Body of pancreas (tissue), 4 donors: ENCODE measurements around the gene UNC93A.

Source experiments
- POLR2A ChIP-seq, 3 donors: fragments of 450-650 bp; IDR thresholded peaks; one replicate each; pipeline ENCODE4 v1.6.1; 2016; ENCODE audit warnings: antibody characterized with exemption in 3 of 3, mild to moderate bottlenecking in 2 of 3
- TF ChIP-seq, protein P1 (sequence below), 7 experiments: fragments of 450-650 bp in 4 of 7; fragments of 200-600 bp in 3 of 7; sonication (generic) in 3 of 7; IDR thresholded peaks; one replicate each; pipeline ENCODE4 v1.5.1; 2016 to 2019; ENCODE audit warnings: antibody characterized with exemption in 7 of 7

DNA sequence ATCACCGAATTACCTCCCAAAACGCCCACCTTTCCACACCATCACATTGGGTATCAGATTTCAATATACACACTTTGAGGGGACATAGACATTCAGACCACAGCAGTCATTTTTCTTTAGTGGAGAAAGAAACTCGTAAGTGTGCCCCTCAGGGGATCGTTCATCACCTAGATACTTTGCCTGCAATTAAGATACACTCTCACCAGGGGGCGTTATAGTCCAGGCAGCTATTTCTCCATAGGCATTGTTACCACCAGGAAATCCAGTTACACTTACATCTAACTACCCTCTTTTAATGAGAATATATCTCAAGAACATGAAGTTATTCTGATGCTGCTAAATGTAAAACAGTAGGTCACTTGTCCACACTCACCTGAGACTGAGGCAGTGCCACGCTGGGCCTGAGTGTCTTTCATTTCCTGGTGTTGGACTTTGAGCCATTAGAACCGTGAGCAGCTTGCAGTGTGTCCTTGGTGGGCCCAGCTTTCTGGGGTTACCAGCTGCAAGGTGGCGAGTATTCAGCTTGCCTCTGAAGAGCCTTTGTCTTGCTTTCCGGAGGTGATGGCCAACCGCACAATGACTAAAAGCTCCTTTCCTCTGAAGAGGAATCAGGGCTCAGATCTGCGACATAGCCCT, 35.1 kb upstream of the UNC93A start:
- TF ChIP-seq, protein P1, sequence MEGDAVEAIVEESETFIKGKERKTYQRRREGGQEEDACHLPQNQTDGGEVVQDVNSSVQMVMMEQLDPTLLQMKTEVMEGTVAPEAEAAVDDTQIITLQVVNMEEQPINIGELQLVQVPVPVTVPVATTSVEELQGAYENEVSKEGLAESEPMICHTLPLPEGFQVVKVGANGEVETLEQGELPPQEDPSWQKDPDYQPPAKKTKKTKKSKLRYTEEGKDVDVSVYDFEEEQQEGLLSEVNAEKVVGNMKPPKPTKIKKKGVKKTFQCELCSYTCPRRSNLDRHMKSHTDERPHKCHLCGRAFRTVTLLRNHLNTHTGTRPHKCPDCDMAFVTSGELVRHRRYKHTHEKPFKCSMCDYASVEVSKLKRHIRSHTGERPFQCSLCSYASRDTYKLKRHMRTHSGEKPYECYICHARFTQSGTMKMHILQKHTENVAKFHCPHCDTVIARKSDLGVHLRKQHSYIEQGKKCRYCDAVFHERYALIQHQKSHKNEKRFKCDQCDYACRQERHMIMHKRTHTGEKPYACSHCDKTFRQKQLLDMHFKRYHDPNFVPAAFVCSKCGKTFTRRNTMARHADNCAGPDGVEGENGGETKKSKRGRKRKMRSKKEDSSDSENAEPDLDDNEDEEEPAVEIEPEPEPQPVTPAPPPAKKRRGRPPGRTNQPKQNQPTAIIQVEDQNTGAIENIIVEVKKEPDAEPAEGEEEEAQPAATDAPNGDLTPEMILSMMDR (IDR thresholded peaks at IDR 0.05): no peak
- no peak for TF ChIP-seq POLR2A (IDR thresholded peaks at IDR 0.05)
